GM18867 (cell line): ENCODE measurements around the gene HTRA3.

ENCODE experiments used
- ATAC-seq: cut with Tn5 transposase; IDR thresholded peaks from one replicate; pipeline ENCODE4 v1.9.1; 2021; ENCODE audit warnings: mild to moderate bottlenecking, moderate library complexity; ENCODE audit not compliant: unreplicated experiment

The HTRA3 gene

DNA sequence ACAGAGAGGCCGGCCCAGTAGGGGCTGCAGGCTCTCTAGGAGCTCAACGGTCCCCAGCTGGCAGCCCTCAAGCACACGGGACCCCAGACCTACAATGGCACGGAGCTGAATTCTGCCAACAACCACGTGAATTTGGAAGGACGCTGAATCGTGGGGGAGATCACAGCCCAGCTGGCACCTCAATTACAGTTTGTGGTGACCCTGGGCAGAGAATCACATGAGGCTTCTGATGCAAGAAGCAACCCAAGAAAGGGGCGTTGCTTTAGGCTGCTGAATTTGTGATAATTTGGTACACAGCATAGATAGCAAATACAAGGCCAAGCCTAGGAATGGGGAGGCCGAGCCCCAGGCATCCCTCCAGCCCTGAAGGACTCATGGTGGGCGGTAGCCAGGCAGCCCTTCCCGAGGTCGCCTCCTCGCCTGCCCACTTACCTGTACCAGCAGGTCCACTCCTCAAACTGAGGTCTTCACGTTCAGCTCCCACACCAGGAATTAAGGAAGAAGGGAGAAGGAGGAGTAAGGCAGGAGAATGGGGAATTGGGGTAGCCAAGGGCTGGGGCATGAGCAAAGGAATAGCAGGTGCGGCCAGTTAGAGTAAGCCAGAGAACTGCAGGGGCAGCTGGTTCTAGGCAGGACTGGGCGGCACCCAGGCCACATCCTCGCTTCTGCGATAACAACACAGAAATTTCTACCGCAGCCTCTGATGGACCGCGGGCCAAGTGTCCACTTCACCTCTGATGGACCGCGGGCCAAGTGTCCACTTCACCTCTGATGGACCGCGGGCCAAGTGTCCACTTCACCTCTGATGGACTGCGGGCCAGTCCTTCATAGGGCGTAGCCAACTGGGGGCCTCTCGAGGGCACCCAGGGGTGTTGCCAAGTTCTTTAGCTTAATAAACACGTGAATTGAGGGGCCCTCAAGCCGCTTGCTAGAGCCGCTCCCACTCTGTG lies 23.4 kb upstream of the HTRA3 start:
- ATAC-seq = no peak

DNA sequence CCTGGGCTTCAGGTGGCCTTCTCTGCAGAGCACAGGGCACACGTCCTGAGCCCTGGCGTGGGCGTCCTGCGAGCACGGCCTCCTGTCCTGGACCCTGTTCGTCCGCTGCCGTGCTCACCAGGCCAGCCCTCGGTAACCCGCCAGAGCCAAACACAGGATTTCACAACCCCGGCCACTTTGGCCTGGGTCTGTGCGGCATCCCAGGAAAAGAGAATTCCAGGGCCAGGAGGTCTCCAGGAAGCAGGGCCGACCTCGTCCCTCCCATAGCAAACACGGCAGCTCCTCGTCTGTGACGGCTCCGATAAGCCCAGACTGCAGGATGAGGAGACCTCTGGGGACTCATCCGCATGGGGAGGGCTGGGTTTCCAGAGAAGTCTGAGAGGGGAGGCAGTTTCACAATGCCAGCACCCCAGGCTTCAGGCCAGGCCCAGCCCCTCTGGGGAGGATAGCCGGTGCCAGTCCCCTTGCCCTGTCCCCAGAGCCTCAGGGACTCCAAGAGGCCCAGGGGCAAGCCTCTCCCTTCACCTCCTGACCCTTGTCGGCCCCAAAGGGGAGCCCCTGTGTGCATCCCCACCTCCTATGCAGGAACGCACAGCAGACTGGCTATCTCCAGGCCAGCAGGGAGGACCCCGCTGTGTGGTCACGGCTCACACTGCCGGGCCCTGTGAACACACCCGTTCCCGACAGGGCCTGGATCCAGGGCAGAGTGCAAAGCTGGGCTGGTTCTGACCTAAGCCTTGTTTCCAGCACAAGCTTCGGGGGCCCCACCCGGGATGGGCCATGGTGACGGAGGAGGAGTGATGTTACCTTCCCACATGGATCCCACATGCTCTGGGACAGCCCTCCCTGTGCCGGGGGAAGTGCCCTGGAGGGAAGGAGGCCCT lies 22.3 kb upstream of the HTRA3 start:
- ATAC-seq = no peak

DNA sequence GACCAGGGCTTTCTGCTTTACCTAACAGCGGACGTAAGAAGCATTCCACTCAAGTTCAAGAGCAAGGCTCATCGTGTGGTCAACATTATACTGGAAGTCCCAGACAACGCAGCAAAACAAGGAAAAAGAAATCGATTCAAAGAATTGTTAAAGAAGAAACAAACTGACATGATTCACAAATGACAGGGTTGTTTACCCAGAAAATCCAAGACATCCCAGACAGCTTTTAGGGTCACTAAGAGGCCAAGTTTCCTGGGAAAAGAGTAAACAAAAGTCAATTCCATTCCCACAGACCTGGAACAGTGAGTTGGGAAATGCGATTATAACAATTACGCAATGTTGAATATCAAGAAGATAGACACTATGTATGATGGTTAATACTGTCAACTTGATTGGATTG lies 21.5 kb upstream of the HTRA3 start:
- ATAC-seq = no peak

DNA sequence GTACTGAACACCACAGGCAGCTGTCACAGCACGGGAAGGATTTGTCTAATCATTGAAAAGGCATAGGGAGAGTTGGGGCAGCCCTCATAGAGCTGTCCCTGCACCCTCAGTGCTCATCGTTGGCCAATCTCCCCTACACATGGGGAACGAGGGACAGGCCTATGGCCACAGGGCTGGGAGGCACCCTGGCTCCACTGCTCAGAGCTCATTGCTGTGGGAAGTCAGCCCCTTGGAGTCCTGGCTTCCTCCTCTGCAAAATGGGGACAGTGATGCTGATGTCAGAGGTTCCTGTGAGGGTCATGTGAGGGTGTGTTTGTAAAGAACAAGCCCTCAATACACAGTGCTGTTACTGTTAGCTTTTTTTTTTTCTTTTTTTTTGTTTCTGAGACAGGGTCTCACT lies 19.3 kb upstream of the HTRA3 start:
- no peak for ATAC-seq

DNA sequence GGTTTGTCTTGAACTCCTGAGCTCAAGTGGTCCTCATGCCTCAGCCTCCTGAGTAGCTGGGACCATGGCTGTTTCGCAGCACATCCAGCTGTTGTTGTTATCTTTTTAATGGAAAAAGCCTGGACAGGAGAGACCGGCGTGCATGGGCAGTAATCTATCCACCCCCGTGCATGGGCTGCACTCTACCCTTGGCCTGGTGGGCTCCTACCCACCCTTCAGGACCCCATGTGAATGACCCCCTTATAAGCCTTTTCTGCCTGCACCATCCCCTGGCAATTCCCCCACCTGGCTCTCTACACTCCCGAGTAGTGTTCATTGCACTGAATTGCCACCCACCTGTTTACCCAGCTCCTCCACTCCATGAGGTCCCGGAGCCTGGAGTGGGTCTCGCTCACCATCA lies 18.9 kb upstream of the HTRA3 start:
- no peak for ATAC-seq

DNA sequence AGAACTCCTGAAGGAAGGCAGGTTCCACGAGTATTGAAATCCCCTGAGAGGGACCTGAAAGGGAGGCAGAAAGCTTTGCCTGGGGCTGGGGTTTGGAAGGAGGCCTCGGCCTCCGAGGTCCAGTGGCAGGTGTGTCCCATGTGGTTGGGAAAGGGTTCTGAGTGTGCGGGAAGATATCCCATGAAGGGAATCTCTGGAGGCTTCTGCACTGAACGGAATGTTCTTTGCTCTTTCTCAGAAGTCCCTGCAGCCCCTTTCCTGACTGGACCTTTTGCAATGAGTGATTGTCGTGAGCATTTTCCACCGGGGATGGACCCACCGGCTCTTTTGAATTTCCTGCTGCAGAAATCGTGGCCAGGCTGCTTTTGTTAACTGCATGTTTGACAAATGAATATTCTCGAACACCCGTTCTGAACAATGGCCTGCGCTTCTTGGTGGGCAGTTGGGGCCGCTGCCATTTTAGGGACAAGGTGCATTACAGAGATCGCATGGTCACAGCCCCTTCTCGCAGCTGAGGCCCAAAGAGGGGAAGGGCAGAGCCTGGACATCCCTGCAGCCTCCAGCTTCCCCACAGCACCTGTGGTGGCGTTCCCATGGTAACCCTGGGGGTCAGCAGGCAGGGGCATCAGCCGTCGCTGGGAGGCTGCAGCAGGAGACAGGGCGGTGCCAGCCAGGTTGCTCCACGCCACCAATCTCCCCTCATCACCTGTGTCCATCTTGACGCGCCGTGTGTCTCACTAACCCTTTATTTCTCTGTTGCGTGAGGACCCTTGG lies 18.3 kb upstream of the HTRA3 start:
- ATAC-seq = no peak

DNA sequence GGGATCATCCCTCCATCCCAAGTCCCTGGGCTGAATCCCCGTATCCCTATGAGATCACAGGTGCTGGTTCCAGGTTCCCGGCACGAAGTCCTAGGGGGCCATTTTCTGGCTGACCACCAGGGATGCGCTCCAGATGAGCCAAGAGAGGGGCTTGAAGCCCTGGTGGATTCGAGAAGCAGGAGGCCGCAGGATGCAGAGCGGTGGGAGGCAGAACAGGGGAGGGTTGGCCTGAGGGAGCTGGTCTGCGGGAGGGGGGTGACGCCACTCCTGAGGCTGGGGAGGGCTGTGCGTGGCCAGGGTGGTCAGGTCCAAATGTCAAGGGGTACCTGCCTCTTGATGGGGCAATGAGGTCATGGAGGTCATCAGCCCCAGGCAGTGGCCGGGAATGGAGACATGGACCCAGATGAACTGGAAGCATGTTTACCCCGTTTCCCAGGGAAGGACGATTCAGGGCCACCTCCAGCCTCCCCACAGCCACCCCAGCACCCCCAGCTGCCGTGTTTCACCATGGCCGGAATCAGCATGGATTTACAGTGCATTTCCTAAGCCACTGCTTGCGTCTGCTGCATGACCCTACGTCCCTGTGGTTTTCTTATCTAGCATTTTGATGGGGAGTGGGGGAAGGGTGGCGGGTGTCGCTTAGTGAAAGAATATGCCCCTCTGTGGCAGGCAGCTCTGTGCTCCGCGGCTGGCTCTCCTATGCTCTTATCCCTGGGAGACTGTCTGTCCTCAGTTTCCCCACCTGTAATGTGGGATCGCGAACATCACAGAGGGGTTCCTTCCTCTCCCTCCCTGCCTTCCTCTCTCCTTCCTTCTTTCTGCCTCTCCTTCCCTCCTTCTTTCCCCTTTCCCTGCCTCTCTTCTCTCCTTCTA lies 17.0 kb upstream of the HTRA3 start:
- no peak for ATAC-seq

DNA sequence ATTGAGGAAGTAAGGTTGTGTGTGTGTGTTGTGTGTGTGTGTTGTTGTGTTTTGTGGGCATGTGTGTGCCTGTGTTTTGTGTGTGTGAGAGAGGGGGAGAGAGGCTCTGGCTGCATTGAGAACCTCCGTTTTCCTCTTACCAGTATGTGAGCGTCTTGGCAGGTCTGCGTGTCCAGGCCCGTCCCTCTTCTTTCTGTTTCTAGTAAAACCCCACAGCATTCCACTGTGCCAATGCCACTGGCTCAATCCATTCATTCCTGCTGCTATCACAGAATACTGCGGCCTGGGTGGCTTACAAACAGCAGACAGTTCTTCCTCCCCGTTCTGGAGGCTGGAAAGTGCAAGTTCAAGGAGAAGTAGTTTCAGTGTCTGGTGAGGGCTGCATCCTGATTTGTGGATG lies 15.5 kb upstream of the HTRA3 start:
- ATAC-seq = no peak

DNA sequence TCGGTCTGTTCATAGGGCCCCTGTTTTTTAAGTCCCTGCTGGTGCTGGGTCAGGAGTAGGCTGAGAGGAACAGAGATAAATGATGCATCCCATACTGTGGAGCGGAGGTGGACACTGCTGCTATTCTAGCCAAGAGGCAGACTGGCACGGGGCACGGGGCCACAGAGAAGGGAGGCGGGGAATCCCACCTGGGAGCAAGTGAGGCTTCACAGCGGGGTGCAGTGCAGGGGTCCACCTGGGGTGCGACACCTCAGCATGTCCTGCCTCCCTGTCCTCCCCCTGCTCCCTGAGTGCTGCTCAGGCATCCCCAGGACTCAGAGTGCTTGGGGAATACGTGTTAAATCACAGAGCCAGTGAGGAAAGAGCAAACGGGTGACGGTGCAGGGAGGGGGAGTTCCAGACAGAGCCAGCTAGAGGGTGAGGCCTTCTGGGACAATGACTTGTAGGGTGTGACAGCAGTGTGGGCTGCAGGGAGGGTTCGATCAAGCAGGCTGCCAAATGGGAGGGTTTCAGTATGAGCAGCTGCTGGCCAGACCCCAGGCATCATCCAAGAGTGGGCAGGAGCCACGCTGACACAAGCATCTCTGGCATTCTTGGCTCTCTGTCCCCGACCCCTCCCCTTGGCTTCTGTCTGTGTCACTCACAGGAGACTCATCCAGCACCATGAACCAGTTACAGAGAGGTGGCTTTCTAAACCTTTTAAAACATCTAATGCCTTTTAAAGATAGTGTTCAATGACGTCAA lies 13.7 kb upstream of the HTRA3 start:
- no peak for ATAC-seq

DNA sequence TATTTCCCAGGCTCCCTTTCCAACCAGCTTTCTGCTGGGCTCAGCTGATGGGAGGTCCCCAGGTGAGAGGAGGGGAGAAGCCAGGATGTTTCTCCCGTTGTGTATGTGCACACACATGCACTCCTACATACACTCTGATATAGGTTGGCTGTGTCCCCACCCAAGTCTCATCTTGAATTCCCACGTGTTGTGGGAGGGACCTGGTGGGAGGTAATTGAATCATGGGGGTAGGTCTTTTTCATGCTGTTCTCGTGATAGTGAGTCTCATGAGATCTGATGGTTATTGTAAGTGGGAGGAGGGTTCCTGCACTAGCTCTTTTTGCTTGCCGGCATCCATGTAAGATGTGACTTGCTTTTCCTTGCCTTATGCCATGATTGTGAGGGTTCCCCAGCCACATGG lies 11.7 kb upstream of the HTRA3 start:
- no peak for ATAC-seq

DNA sequence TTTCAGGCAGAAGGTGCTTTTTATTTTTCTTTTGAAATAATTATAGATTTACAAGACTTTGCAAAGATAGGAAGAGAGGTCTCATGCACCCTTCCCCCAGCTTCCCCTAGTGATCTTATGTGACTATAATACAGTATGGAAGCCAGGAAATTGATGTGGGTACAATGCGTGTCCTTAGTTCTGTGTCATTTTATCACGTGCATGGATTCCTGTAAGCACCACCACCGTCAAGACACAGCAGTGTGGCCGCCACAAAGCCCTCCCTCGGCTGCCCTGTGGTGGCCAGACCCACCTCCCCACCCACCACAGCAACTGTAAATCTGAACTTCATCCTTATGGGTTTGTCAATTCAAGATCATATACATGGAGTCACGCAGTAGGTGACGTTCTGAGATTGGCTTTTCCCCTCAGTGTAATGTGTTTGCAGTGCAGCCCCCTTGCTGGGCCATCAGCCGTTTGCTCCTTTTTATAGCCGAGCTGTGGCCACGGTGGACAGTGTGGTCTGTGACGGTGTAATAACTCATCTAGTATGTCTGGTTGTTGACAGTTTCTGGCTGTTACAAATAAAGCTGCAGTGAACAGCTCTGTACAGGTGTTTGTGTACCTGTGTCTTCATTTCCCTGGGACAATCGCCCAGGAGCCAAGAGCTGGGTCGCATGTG lies 10.9 kb upstream of the HTRA3 start:
- ATAC-seq = no peak

DNA sequence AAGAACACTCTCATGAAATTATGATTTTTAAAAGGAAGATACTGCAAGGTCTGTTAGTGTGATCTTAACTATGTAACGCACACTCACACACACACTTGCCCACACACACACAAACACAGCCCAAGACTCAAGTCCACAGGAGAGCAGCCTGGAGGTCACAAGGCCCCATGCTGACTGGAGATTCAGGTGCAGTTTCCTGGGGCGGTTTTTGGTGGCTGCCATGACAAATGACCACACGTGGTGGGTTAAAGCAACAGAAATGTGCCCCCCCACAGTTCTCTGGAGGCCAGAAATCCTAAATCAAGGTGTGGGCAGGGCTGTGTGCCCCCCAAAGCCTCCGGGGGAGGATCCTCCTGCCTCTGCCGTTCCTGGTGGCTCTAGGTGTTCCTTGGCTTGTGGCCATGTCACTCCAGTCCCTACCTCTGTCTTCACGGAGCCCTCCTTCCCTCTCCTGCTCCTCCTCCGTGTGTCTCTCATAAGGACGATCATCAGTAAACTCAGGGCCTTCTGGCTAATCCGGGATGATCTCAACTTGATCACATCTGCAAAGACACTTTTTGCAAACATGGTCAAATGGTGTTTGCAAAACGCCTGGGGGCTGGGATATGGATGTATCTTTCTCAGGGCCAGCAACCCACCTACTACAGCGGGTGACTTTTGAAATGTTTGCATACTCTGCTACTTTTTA lies 9.7 kb upstream of the HTRA3 start:
- ATAC-seq = no peak

DNA sequence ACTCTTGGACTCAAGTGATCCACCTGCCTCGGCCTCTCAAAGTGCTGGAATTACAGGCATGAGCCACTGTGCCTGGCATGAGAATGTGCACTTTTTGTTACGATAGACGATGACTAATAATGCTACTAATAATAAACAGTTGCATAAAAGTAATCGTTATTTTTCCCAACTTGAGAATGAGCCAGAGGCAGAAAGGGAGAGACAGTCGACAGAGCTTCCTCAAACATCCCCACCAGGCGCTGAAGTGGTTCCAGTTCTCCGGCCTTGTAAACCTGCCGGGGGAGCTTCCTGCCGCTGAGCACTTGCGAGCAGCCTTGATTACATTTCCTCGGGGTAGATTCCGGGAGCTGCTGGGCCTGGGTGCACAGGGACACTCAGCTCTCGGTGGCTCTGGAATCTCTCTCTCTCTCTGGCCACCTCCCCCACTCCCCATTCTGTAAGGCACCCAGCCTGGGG lies 8.9 kb upstream of the HTRA3 start:
- ATAC-seq = no peak

DNA sequence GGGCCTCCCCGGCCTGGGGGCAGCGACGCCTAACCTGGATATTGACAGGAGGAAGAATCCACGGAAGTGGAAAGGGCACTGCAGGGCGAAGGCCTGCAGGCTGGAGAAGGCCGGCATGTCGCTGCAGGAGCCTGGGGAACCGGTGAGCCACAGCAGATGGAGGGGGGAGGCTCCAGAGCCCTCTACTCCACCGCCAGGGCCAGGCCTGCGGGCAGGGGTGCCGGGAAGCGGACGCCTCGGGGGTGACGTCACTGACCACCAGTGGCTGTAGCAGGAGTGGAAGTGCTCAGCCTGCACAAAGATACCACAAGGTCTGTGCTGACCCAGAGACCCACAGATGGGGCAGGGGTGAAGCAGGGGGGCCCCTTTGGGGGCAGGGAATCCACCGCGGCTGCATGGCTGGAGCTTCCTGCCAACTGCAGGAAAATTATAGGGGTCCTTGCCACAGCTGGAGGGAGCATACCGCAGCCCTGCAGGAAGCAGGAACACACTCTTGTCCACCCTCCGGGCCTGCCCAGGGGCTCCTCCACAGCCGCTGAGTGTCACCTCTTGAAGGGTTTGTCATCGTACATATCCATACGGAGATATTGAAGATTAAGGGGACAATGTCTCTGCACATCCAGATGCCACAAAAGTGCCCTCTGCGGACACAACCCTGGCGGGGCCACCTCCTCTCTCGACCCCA lies 7.6 kb upstream of the HTRA3 start:
- no peak for ATAC-seq

DNA sequence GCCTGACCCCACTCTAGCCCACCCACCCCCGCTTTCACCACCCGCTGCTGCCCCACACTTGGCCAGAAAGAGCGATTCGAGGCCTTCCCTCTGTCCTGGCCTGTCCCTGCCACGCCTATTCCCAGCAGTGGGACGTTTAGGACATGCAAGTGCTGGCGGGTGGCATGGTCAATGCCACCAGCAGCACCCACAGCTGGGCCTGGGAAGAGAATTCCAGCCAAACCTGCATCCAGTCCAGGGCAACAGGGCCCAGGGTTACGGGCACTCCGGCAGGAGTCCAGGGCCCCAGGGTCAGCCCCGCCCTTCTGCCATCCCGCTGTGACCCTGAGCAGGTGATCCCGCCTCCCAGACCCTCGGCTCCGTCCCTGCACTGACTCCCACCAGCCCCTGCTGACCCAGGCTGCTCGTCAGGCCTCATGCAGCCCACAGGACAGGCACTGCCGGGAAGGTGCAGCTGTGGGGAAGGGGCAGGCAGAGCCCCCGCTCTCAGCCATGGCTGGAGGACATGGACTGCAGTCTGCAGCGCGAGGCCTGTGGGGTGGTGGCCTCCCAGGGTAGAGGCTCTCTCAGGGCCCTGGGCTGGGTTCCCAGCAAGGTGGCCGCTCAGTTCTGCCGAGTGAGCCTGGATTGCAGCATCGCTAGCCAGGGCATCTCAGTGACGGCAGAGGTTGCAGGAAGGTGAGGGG lies 6.8 kb upstream of the HTRA3 start:
- no peak for ATAC-seq

DNA sequence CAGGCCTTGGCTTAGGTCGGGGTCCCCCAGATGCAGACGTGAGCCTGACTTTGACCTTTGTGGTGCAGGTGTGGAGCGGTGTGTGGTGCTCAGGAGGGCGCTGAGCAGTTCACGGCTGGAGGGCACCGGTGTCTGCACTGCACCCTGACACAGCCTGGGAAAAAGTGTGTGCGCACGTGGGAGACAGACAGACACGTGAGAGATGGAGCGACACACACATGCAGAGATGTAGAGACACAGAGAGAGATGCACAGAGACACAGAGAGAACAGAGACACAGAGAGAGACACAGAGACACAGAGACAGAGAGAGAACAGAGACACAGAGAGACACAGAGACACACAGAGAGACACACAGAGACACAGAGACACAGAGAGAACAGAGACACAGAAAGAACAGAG lies 6.2 kb upstream of the HTRA3 start:
- ATAC-seq = no peak

DNA sequence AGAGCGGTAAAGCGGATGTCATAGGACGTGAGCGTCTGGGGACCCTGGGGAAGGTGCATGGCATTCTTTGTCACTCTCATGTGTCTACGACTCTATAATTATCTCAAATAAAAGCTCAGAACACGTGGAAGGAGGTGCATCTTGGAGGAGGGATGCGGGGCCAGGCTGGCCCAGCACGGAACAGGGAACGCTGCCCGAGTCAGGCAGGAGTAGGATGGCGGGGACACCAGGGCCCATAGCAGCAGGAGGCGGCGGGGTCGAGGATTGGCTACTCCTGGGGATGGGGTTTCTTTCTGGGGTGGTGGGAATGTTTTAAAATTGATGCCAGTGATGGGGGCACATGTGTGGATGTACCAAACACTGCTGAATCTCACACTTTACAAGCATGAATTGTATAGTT lies 5.4 kb upstream of the HTRA3 start:
- ATAC-seq = no peak
